ENCODE data around the gene CSTB.
"Not testable (repeated sequence)": the region's sequence is repeated elsewhere in the genome, so short reads cannot be mapped to it uniquely, and the experiment has no call there.

CSTB gene

GRCh38 chr21:43775795-43776430 is at the start of gene CSTB:
TSS of gene CSTB (minus strand) at chr21:43776308. CDS start at chr21:43776269, 39 bp downstream.
- Mint-ChIP-seq H3K4me1 (ENCODE audit: low read depth) (peaks cover 70% of the 10 kb centered on the region), H3K4me3 (peak within 1 kb of the TSS; percentile 99), H3K27ac (peak within 1 kb of the TSS; percentile 98), H3K36me3 (ENCODE audit: low read depth) (peaks cover 52% of the 10 kb centered on the region), H3K9me3 (peaks cover 11% of the 10 kb centered on the region), H3K27me3 (no peaks in the 10 kb centered on the region)
- intact Hi-C loops (cut with micrococcal nuclease) = loop anchor here (2.0 kb wide), 1 partner anchor 57 kb away; the partner anchor contains the start of gene PDXK

GRCh38 chr21:43825242-43825935 is 49.3 kb upstream of the CSTB start:
- intact Hi-C loops (cut with micrococcal nuclease) = no loop called here
- Mint-ChIP-seq H3K9me3 (no peaks in the 10 kb centered on the region), H3K36me3 (ENCODE audit: low read depth) (no peaks in the 10 kb centered on the region), H3K27ac (no peak overlapping the region), H3K4me3 (no peak overlapping the region), H3K4me1 (ENCODE audit: low read depth) (peaks cover 69% of the 10 kb centered on the region), H3K27me3 (peaks cover 15% of the 10 kb centered on the region)

DNA sequence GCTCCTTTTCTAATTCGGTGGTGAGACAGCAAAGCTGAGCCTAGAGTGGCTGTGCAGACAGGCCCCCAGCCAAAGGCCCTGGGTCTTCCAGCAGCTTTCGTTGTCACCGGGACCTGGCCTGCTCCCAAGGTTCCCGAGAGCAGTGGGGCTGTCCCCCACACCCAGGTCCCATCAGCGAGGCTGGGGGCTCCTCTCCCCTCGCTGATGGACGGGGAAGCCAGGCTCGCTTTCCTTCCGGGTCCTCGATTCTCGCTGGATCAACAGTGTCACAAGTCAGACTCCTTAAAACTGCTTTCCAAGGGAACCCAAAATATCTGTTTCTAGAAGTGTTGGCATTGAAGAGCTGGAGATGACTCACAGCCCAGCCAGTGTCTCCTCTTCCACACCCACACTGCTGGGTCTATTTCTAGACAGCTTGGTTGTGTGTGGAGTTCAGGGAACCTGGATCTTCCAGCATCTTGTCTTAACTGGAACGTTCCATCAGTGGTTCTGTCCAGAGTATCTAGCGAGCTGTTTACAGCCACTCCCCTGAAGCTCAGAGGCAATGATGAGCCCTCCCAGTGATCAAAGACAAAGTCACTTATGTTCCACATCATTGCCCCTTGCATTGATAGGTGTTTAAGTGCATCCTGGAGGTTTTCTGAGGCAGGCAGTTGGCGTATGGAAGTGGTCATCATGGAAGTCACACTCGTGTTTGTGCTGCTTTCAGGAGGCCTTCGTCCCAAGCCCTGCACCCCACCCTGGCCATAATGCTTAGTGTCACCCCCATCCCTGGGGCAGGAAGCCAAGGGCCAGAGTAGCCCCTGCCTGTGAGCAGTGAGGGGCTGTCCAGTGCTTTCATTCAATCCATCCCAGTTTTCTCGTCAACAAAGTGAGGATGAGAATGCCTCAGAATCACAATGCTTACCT is 48.5 kb upstream of the CSTB start:
- H3K9me3 Mint-ChIP-seq = no peaks in the 10 kb centered on the region
- H3K4me3 Mint-ChIP-seq = no peak overlapping the region
- H3K4me1 Mint-ChIP-seq (ENCODE audit: low read depth) = peaks cover 71% of the 10 kb centered on the region
- H3K27ac Mint-ChIP-seq = peak overlapping the region; percentile 64
- peaks cover 7% of the 10 kb centered on the region for H3K27me3 Mint-ChIP-seq
- intact Hi-C loops (cut with micrococcal nuclease) = no loop called here
- no peaks in the 10 kb centered on the region for H3K36me3 Mint-ChIP-seq (ENCODE audit: low read depth)

DNA sequence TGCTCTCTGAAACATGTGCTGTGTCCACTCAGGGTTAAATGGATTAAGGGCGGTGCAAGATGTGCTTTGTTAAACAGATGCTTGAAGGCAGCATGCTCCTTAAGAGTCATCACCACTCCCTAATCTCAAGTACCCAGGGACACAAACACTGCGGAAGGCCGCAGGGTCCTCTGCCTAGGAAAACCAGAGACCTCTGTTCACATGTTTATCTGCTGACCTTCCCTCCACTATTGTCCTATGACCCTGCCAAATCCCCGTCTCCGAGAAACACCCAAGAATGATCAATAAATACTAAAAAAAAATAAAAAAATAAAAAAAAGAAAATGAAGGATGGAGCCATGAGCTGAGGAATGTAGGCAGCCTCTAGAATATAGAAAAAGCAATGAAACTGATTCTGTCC is 46.6 kb upstream of the CSTB start:
- H3K27ac Mint-ChIP-seq; H3K27me3 Mint-ChIP-seq; H3K36me3 Mint-ChIP-seq (ENCODE audit: low read depth); H3K4me3 Mint-ChIP-seq; H3K9me3 Mint-ChIP-seq; intact Hi-C loops (cut with micrococcal nuclease): not testable (repeated sequence)
- H3K4me1 Mint-ChIP-seq (ENCODE audit: low read depth) = peaks cover 76% of the 10 kb centered on the region

- peak overlapping the region; percentile 25 for H3K27ac Mint-ChIP-seq
- H3K27me3 Mint-ChIP-seq; H3K9me3 Mint-ChIP-seq; H3K4me3 Mint-ChIP-seq; intact Hi-C loops (cut with micrococcal nuclease); H3K36me3 Mint-ChIP-seq (ENCODE audit: low read depth): not testable (repeated sequence)
- H3K4me1 Mint-ChIP-seq (ENCODE audit: low read depth) = peaks cover 80% of the 10 kb centered on the region
Observed at GRCh38 chr21:43822166-43822565, 46.1 kb upstream of the CSTB start.

DNA sequence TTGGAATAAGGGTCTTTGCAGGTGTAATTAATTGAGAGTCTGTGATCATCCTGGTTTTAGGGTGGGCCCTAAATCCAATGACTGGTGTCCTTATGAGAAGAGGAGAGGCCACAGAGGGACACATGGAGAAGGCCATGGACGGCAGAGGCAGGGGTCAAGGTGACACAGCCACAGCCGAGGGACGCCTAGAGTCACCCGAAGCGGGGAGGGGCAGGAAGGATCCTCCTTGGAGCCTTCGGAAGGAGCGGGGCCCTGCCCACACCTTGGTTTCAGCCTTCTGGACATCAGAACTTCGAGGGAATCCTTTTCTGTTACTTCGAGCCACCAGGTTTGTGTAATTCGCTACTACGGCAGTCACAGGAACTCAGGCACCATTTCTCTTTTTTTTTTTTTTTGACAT is 44.4 kb upstream of the CSTB start:
- intact Hi-C loops (cut with micrococcal nuclease) = no loop called here

GRCh38 chr21:43819511-43820405 is 43.6 kb upstream of the CSTB start:
- peaks cover 2% of the 10 kb centered on the region for H3K27me3 Mint-ChIP-seq
- peaks cover 76% of the 10 kb centered on the region for H3K4me1 Mint-ChIP-seq (ENCODE audit: low read depth)
- H3K36me3 Mint-ChIP-seq (ENCODE audit: low read depth) = no peaks in the 10 kb centered on the region
- no peaks in the 10 kb centered on the region for H3K9me3 Mint-ChIP-seq
- peak overlapping the region; percentile 87 for H3K27ac Mint-ChIP-seq
- H3K4me3 Mint-ChIP-seq = no peak overlapping the region
- intact Hi-C loops (cut with micrococcal nuclease) = no loop called here

More for the DNA sequence above, 44.4 kb upstream of the CSTB start:
- no peaks in the 10 kb centered on the region for H3K27me3 Mint-ChIP-seq
- peaks cover 79% of the 10 kb centered on the region for H3K4me1 Mint-ChIP-seq (ENCODE audit: low read depth)
- no peak overlapping the region for H3K27ac Mint-ChIP-seq
- H3K36me3 Mint-ChIP-seq (ENCODE audit: low read depth) = no peaks in the 10 kb centered on the region
- no peak overlapping the region for H3K4me3 Mint-ChIP-seq
- no peaks in the 10 kb centered on the region for H3K9me3 Mint-ChIP-seq

- intact Hi-C loops (cut with micrococcal nuclease) = no loop called here
- peak overlapping the region; percentile 41 for H3K4me3 Mint-ChIP-seq
- peaks cover 7% of the 10 kb centered on the region for H3K27me3 Mint-ChIP-seq
- H3K4me1 Mint-ChIP-seq (ENCODE audit: low read depth) = peaks cover 77% of the 10 kb centered on the region
- peak overlapping the region; percentile 87 for H3K27ac Mint-ChIP-seq
- H3K9me3 Mint-ChIP-seq = no peaks in the 10 kb centered on the region
- no peaks in the 10 kb centered on the region for H3K36me3 Mint-ChIP-seq (ENCODE audit: low read depth)
Observed at GRCh38 chr21:43818685-43819084, 42.6 kb upstream of the CSTB start.

DNA sequence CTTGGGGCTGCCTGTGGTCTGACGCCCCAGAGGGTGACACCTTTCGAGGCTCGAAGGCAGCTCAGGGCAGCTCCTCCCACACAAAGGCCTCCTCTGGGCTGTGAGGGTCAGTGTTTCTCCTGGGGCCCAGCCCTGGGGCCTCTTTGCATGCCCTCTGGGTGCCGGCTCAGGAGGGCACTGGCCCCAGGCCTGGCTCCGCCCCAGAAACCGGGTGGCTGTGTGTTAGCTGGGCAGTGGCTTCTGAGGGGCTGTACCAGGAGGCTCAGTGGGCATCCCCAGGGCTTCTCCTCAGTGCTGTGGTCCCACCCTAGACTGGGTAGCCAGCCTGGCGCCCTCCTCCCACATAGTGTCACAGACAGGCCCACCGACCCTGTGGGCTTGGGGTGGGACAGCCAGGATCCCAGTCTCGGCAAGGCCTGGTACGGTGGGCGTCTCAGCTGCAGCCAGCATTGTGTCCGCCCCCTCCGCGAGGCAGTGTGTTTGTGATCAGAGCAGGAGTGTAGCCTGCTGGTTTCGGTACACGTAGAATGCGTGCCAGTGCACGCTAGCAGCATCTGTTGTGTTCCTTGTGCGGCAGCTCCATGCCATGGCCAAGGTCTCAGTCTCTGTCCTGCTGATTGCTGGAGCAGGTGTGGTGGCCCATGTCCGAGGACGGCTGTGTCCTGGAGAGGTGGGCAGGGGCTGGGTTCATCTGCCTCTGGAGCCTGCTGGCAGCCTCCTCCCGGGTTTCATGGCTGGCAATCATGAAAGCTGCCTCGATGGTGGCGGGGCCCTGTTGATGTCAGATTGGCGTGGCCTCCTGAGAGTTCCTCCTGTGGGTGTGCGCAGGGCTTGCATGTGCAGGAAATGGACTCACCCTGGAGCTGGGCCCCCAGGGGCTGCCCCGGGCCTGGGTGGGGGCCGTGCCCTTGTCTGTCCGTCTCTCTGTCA is 41.3 kb upstream of the CSTB start:
- peaks cover 7% of the 10 kb centered on the region for H3K27me3 Mint-ChIP-seq
- H3K4me1 Mint-ChIP-seq (ENCODE audit: low read depth) = peaks cover 90% of the 10 kb centered on the region
- no peaks in the 10 kb centered on the region for H3K36me3 Mint-ChIP-seq (ENCODE audit: low read depth)
- no peak overlapping the region for H3K4me3 Mint-ChIP-seq
- intact Hi-C loops (cut with micrococcal nuclease) = no loop called here
- H3K9me3 Mint-ChIP-seq = no peaks in the 10 kb centered on the region
- H3K27ac Mint-ChIP-seq = peak overlapping the region; percentile 87

DNA sequence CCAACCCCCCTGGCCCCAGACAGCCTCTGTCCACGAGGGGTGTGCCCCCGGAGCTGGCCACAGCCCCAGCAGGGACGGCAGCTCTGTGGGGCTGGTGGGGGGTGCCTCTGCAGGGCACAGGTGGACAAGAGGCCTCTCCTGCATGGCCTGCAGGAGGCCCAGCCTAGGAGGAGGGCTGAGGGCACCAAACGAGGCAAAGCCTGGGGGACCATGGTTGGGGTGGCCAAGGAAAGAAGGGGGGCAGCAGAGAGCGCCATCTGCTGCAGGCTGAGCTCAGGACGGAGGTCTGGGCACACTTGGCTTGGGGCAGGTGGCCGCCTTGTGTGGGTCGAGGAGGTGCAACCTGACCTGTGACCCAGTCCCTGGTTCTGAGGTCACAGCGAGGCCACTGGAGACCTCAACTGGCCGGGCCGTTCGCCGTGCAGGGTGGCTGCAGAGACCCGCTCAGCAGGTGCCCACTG is 40.5 kb upstream of the CSTB start:
- no peaks in the 10 kb centered on the region for H3K9me3 Mint-ChIP-seq
- H3K27me3 Mint-ChIP-seq = peaks cover 7% of the 10 kb centered on the region
- intact Hi-C loops (cut with micrococcal nuclease) = no loop called here
- peak overlapping the region; percentile 87 for H3K27ac Mint-ChIP-seq
- H3K4me1 Mint-ChIP-seq (ENCODE audit: low read depth) = peaks cover 92% of the 10 kb centered on the region
- no peak overlapping the region for H3K4me3 Mint-ChIP-seq
- H3K36me3 Mint-ChIP-seq (ENCODE audit: low read depth) = no peaks in the 10 kb centered on the region

DNA sequence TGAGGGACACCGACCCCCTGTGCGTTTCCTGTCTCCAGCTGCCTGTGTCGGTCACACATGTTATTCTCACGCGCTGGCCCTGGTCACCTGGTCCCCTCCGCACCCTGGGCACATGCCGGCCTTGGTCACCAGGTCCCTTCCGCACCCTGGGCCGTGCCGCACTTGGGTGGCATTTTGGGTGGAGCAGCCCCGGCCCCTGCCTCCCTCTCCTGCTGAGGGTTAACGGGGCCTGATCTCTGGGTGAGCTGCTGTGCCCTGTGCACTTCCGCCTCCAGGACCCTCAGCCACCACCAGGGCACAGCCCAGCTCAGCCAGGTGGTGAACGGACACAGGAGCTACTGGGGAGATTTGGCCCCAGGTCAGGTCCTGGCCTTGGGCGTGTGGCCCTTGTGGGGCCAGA is 39.9 kb upstream of the CSTB start:
- Mint-ChIP-seq H3K4me3 (no peak overlapping the region), H3K9me3 (no peaks in the 10 kb centered on the region), H3K27me3 (peaks cover 7% of the 10 kb centered on the region), H3K36me3 (ENCODE audit: low read depth) (no peaks in the 10 kb centered on the region), H3K27ac (peak overlapping the region; percentile 87), H3K4me1 (ENCODE audit: low read depth) (peaks cover 94% of the 10 kb centered on the region)
- intact Hi-C loops (cut with micrococcal nuclease) = no loop called here

- Mint-ChIP-seq H3K27me3 (peaks cover 7% of the 10 kb centered on the region), H3K4me3 (no peak overlapping the region), H3K27ac (peak overlapping the region; percentile 71), H3K36me3 (ENCODE audit: low read depth) (no peaks in the 10 kb centered on the region), H3K4me1 (ENCODE audit: low read depth) (peaks cover 96% of the 10 kb centered on the region), H3K9me3 (no peaks in the 10 kb centered on the region)
- intact Hi-C loops (cut with micrococcal nuclease) = no loop called here
Observed at GRCh38 chr21:43815107-43815613, 39.1 kb upstream of the CSTB start.
